ENCODE data around the gene C1QTNF1.

Gene C1QTNF1

DNA sequence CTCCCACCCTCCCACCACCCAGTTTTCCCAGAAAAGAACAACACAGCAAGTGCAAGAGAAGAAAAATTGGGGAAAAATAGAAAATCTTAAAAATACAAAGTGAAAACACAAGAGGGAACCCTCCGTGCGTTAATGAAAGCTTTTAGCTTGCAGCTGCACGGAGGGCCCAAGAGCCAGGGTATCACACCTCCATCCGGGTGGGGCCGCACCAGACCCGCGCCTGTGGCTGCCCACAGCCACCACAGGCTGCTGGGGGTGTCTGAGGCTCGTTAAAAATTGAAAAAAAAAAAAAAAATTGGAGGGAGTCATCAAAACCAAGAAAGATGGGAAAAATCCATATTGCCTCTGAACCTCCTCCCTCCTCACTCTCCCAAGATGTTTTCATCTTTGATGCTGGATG, 69.3 kb downstream of the C1QTNF1 start:
- DNase-seq (ENCODE audit: low spot score) = no peak

DNA sequence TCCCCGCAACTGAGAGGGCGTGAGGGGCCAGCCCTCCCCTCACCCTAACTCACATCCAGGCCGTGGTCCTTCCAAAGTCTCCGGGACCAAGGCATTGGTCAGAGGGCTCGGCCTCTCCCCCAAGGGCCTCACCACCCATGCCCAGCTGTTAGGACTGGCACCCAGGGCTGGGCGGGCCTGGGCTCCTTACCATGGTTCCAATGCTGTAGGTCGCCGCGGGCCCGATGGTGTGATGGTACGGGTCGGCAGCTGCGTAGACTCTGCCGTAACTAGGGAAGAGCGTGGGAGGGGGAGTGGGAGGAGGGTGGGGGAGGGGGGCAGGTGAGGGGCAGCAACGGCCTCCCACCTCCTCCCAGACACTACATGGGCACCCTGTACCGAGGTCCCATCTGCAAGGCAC, 70.3 kb downstream of the C1QTNF1 start:
- no peak for DNase-seq (ENCODE audit: low spot score)

DNA sequence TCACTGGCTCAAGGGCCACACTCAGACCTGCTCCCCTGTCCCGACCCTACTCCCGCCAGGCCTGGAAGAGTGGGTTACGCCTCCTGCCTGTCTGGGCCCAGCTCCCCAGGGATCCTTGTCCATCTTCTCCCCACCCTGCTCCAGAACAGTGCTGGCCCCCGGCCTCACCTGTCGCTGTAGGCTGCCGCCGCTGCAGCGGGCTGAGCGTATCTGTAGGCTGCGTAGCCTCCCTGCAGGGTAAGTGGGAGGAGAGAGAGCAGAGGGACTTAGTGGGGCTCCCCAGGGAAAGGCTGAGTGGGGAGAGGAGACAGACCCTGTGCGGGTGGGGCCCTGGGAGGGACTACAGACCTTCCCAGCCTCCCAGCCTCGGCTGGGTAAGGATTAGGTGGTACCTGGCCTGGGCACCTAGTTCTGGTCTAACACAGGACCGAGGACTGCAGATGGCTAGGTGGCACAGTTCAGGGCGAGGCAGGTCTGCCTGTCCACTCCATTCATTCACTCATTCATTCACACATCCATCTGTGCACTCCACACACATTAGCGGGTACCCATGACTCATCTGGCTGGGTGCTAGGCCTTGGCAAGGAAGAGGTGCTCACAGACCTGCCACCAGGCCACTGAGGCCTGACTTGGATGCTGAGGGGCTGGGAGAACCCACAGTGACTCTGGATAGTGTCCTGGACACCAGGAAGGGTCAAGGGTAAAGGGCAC, 71.5 kb downstream of the C1QTNF1 start:
- no peak for DNase-seq (ENCODE audit: low spot score)

DNA sequence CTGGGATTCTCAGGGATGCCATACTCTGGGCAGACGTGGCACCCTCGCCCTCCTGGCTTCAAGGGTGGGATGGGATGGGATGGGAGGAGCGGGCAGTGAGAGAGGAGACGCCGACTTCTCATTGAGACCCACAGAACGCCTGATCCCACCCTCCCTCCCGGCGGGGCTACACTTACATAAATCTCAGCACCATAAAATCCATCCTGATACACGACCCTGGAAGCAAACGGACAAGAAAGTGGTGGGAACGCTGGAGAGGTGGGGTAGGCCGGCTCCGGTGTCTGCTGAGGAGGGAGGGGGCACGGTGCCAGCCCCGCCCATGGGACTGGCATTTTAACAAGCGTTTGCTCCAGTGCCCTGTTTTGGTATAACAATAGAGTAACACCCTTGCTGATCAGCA, 72.5 kb downstream of the C1QTNF1 start:
- DNase-seq (ENCODE audit: low spot score) = no peak

DNA sequence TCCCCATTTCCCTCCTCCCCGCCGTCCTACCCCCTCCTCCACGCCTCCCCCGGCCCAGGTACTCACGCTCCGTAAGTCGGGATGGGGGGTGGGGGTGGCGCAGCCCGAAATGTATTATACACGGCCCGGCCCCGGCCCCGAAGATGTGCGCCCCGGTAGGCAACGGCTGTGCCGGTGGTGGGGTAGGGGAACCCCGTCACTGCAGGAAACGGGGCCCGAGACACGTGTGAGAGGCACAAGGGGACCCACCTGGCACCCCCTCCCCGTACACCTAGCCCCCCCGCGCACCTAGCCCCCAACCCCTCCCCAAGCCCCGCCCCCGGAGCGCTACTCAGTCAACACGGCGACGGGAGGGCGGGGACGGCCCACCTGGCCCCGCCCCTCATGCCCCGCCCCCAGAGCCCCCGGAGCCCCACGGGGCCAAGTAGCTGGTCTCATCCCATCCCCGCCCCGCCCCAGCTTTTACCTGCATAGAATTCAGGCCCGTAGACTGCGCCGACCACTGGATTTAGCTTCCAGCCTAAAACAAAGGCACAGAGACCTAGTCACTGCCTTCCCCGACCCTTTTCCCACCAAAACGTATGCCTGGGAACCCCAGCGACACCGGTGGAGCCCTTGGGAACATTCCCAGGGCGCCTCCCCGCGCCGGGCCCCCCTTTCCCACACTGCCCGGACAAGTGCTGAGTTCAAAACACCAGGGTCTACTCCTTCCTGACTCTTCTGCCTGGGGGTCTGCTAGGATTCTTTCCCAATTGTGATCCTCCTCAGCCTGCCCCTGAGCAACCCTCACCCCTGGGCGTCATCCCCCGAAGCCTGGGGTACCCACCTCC, 73.5 kb downstream of the C1QTNF1 start:
- DNase-seq (ENCODE audit: low spot score) = no peak

DNA sequence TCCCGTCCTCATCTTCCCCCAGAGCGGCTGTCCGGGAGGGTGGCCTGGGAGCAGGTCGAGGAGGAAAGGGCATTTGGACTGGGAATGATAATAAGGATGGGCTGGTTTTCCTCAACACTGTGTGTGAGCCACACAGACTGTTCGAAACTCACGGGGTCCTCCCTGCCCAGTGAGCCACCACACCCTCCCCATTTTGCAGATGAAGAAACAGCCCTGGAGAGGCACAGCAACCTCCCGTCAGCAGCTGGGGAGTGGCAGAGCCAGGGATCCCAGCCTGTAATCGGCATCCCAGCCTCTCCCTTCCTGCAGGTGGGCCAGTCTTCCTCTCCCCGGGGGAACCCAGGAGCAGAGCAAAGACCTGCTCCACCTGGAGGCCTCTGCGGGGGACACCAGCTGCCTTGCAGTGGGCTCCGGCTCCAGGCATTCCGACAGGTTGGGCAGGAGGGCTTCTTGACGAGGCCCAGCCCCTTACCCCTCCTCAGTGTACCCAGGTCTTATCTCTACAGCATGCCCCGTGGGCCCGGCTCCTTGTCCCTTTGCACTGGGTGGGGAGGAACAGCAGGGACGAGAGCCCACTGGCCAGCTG, 74.4 kb downstream of the C1QTNF1 start:
- no peak for DNase-seq (ENCODE audit: low spot score)

Data from AG08396 (cell line).